ENCODE results near the gene IQCE.

DNA sequence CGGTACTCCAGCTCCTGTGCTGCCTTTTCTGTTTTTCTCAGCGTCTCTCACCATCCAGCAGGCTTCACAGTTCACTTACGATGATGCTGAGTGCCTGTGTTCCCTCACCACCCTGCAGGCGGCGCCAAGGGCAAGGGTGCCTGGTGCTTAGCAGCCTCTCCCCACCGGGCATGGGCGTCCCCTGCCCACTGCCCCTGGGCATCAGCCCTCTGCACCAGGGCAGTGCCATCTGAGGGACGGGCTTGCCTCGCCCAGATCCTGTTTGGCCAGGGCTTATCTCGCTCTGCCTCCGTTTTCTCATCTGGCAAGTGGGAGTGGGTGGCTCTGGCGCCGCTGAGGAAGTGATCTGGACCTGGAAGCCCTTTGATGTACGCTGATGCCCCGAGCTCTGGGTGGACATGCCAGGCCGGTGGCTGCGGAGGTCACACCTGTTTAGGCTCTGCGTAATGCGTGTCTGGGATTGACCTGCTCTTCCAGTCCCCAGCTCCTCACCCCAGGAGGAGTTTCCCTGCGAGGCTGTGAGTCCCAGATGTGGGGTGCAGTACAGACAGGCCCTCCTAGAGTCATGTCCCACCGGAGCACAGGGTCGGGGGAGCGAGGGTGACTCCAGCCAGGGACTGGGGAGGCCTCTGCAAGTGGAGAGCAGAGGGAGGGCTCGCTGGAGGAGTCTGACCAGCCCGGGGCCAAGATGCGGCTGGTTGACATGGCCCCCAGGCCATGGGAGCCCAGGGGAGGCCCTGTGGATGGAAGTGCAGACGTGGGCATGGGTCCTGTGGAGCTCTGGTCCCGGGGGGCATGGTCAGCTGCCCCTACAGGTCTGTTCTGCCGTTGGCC lies 84.8 kb downstream of the IQCE start:
- TF ChIP-seq EP300 (IDR thresholded peaks at IDR 0.05) = no peak
- TF ChIP-seq, protein P1, sequence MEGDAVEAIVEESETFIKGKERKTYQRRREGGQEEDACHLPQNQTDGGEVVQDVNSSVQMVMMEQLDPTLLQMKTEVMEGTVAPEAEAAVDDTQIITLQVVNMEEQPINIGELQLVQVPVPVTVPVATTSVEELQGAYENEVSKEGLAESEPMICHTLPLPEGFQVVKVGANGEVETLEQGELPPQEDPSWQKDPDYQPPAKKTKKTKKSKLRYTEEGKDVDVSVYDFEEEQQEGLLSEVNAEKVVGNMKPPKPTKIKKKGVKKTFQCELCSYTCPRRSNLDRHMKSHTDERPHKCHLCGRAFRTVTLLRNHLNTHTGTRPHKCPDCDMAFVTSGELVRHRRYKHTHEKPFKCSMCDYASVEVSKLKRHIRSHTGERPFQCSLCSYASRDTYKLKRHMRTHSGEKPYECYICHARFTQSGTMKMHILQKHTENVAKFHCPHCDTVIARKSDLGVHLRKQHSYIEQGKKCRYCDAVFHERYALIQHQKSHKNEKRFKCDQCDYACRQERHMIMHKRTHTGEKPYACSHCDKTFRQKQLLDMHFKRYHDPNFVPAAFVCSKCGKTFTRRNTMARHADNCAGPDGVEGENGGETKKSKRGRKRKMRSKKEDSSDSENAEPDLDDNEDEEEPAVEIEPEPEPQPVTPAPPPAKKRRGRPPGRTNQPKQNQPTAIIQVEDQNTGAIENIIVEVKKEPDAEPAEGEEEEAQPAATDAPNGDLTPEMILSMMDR (IDR thresholded peaks at IDR 0.05) = peak in 2 of 6 experiments; percentile 7 to 33
- no peak for TF ChIP-seq POLR2A (IDR thresholded peaks at IDR 0.05)
- no peak for TF ChIP-seq POLR2AphosphoS5 (IDR thresholded peaks at IDR 0.05)

Data from upper lobe of left lung (tissue), 4 donors.